ENCODE measurements around the gene MYOT. TPM values are rescaled to one million over a fixed set of nuclear protein-coding genes. Genes with fewer than 3 reads are reported as not detected.

Gene MYOT
- total RNA-seq, 2 experiments from 2014 or later = not detected

- Mint-ChIP-seq H3K27me3 (no peaks in the 10 kb centered on the region), H3K4me3 (no peak overlapping the region), H3K27ac (no peak overlapping the region), H3K36me3 (ENCODE audit: low read depth) (no peaks in the 10 kb centered on the region), H3K9me3 (no peaks in the 10 kb centered on the region), H3K4me1 (ENCODE audit: low read depth) (no peaks in the 10 kb centered on the region)
- ChIA-PET CTCF (no interaction called here), POLR2A (no interaction called here)
- intact Hi-C loops (cut with micrococcal nuclease) = no loop called here
- TF ChIP-seq, protein P1, sequence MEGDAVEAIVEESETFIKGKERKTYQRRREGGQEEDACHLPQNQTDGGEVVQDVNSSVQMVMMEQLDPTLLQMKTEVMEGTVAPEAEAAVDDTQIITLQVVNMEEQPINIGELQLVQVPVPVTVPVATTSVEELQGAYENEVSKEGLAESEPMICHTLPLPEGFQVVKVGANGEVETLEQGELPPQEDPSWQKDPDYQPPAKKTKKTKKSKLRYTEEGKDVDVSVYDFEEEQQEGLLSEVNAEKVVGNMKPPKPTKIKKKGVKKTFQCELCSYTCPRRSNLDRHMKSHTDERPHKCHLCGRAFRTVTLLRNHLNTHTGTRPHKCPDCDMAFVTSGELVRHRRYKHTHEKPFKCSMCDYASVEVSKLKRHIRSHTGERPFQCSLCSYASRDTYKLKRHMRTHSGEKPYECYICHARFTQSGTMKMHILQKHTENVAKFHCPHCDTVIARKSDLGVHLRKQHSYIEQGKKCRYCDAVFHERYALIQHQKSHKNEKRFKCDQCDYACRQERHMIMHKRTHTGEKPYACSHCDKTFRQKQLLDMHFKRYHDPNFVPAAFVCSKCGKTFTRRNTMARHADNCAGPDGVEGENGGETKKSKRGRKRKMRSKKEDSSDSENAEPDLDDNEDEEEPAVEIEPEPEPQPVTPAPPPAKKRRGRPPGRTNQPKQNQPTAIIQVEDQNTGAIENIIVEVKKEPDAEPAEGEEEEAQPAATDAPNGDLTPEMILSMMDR (IDR thresholded peaks at IDR 0.05) = no peak
- ATAC-seq (no peak), DNase-seq (no peak)
Observed at GRCh38 chr5:137832416-137832815, 35.2 kb upstream of the MYOT start.

- TF ChIP-seq, protein P1 (IDR thresholded peaks at IDR 0.05) = no peak
- H3K4me3 Mint-ChIP-seq = no peak overlapping the region
- POLR2A ChIA-PET = interaction anchor here (0.7 kb wide), 1 partner anchor 15 kb away, joined by 4 read pairs; no protein-coding TSS in a partner anchor
- no peaks in the 10 kb centered on the region for H3K36me3 Mint-ChIP-seq (ENCODE audit: low read depth)
- no peak overlapping the region for H3K27ac Mint-ChIP-seq
- no peaks in the 10 kb centered on the region for H3K9me3 Mint-ChIP-seq
- DNase-seq (no peak), ATAC-seq (no peak)
- no peaks in the 10 kb centered on the region for H3K27me3 Mint-ChIP-seq
- CTCF ChIA-PET = interaction anchor here (0.9 kb wide), 1 partner anchor 55 kb away, joined by 3 read pairs; no protein-coding TSS in a partner anchor
- H3K4me1 Mint-ChIP-seq (ENCODE audit: low read depth) = no peaks in the 10 kb centered on the region
- intact Hi-C loops (cut with micrococcal nuclease) = no loop called here
Observed at GRCh38 chr5:137833463-137833862, 34.2 kb upstream of the MYOT start.

DNA sequence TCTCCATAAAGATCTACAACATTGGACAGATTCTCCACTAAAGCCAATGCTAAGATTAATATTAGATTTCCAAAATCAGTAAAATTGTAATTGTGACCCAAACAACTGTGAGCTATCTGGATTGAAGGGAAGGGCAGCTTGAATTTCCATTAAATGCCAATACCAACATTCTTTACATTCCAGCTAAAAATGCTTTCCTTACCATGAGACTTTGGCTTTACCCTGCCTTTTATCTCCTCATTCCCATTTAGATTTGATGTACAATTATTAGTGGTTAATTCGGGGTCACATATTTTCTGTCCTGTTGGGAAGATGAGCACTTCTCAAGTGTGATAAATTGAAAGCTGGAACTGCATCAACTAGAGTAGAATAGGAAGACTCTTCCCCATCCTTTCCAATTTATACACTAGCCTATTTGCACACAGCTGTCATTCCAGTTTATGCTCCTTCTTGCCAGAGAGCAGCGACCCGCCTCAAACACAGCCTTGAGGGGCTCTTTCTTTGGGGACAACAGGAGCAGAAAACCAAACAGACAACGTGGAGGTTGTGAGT is 33.1 kb upstream of the MYOT start:
- Mint-ChIP-seq H3K9me3 (no peaks in the 10 kb centered on the region), H3K27ac (no peak overlapping the region), H3K36me3 (ENCODE audit: low read depth) (no peaks in the 10 kb centered on the region), H3K4me1 (ENCODE audit: low read depth) (no peaks in the 10 kb centered on the region), H3K27me3 (no peaks in the 10 kb centered on the region), H3K4me3 (no peak overlapping the region)
- CTCF ChIA-PET = no interaction called here
- DNase-seq = no peak
- ATAC-seq = no peak
- TF ChIP-seq, protein P1 (IDR thresholded peaks at IDR 0.05) = no peak
- POLR2A ChIA-PET = no interaction called here
- intact Hi-C loops (cut with micrococcal nuclease) = no loop called here

- TF ChIP-seq, protein P1 (IDR thresholded peaks at IDR 0.05) = no peak
- CTCF ChIA-PET = interaction anchor here (0.9 to 2.6 kb wide), 2 partner anchors 51 to 57 kb away, joined by 3 to 10 read pairs; no protein-coding TSS in a partner anchor
- no peaks in the 10 kb centered on the region for H3K9me3 Mint-ChIP-seq
- H3K4me1 Mint-ChIP-seq (ENCODE audit: low read depth) = no peaks in the 10 kb centered on the region
- ATAC-seq (no peak), DNase-seq (no peak)
- no peaks in the 10 kb centered on the region for H3K36me3 Mint-ChIP-seq (ENCODE audit: low read depth)
- no peak overlapping the region for H3K27ac Mint-ChIP-seq
- POLR2A ChIA-PET = no interaction called here
- H3K27me3 Mint-ChIP-seq = no peaks in the 10 kb centered on the region
- intact Hi-C loops (cut with micrococcal nuclease) = no loop called here
- no peak overlapping the region for H3K4me3 Mint-ChIP-seq
Observed at GRCh38 chr5:137836298-137836697, 31.4 kb upstream of the MYOT start.

DNA sequence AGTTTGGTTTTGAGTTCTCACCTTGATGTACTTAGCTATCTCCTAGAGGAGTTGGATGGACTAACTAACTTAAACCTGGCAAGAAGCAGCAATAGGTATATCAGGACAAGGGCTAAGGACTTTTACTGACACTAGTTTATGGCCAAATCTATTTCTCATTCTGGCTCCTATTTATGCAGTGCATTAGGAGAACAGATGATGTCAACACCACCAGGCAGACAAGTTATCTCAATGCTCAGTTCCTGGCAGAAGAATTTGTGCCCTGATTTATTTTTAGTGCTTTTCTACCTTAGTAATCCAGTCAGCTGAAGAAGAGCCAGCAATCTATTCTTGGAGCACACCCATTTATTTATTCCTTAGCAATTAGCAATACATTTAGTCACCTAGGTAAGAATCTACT is 30.7 kb upstream of the MYOT start:
- POLR2A ChIA-PET = no interaction called here

More for the DNA sequence above, 30.7 kb upstream of the MYOT start:
- CTCF ChIA-PET = interaction anchor here (0.9 to 2.6 kb wide), 2 partner anchors 50 to 58 kb away, joined by 3 to 10 read pairs; no protein-coding TSS in a partner anchor
- no peaks in the 10 kb centered on the region for H3K4me1 Mint-ChIP-seq (ENCODE audit: low read depth)
- DNase-seq (no peak), ATAC-seq (no peak)
- intact Hi-C loops (cut with micrococcal nuclease) = no loop called here
- no peaks in the 10 kb centered on the region for H3K27me3 Mint-ChIP-seq
- no peak overlapping the region for H3K4me3 Mint-ChIP-seq
- H3K9me3 Mint-ChIP-seq = no peaks in the 10 kb centered on the region
- no peak overlapping the region for H3K27ac Mint-ChIP-seq
- H3K36me3 Mint-ChIP-seq (ENCODE audit: low read depth) = no peaks in the 10 kb centered on the region
- TF ChIP-seq, protein P1 (IDR thresholded peaks at IDR 0.05) = no peak
